GM23338 (cell line): ENCODE data around the gene SLC25A47. TPM values are rescaled to one million over a fixed set of nuclear protein-coding genes. Genes with fewer than 3 reads are reported as not detected.

Experiments used
- ATAC-seq: fragments of 200-7000 bp; cut with Tn5 transposase; 3 replicates; pipeline ENCODE4 v1.9.1; 2020
- DNase-seq: peaks from one replicate; pipeline ENCODE4 v3.0.0-alpha.2; 2015; ENCODE audit warnings: low spot score
- H2AFZ ChIP-seq: fragments of 200-600 bp; sonication (generic); 2 replicates; pipeline ENCODE4 v1.8.0; 2016; ENCODE audit warnings: antibody characterized with exemption, mild to moderate bottlenecking, moderate library complexity
- H3F3A ChIP-seq: fragments of 200-600 bp; sonication (generic); replicated peaks from 2 replicates; pipeline ENCODE4 v1.8.0; 2017; ENCODE audit warnings: antibody characterized with exemption, mixed run types, low read depth
- H3K27ac ChIP-seq: fragments of 200-600 bp; sonication (generic); 2 replicates; pipeline ENCODE4 v1.6.1; 2016; ENCODE audit warnings: low read depth
- H3K27me3 ChIP-seq: fragments of 200-600 bp; sonication (generic); 2 replicates; pipeline ENCODE4 v1.8.0; 2016; ENCODE audit warnings: mild to moderate bottlenecking, mixed run types, moderate library complexity; ENCODE audit not compliant: insufficient read depth
- H3K36me3 ChIP-seq: fragments of 200-600 bp; sonication (generic); 2 replicates; pipeline ENCODE4 v1.8.0; 2016; ENCODE audit warnings: mild to moderate bottlenecking; ENCODE audit not compliant: insufficient read depth
- H3K4me1 ChIP-seq: fragments of 200-600 bp; sonication (generic); 2 replicates; pipeline ENCODE4 v1.8.0; 2016; ENCODE audit warnings: mild to moderate bottlenecking, moderate library complexity; ENCODE audit not compliant: insufficient read depth
- H3K4me2 ChIP-seq: fragments of 200-600 bp; sonication (generic); 2 replicates; pipeline ENCODE4 v1.7.1; 2017; ENCODE audit warnings: mixed run types
- H3K4me3 ChIP-seq: fragments of 200-600 bp; sonication (generic); 2 replicates; pipeline ENCODE4 v1.6.1; 2016; ENCODE audit warnings: mixed run types
- H3K79me2 ChIP-seq: fragments of 200-600 bp; sonication (generic); replicated peaks from 2 replicates; pipeline ENCODE4 v1.8.0; 2017; ENCODE audit warnings: mild to moderate bottlenecking; ENCODE audit not compliant: insufficient read depth
- H3K9me2 ChIP-seq: fragments of 200-600 bp; sonication (generic); 2 replicates; pipeline ENCODE4 v1.8.0; 2017; ENCODE audit not compliant: insufficient read depth
- H4K20me1 ChIP-seq: fragments of 200-600 bp; sonication (generic); replicated peaks from 2 replicates; pipeline ENCODE4 v1.8.0; 2017; ENCODE audit warnings: mild to moderate bottlenecking; ENCODE audit not compliant: insufficient read depth
- H3K27ac Mint-ChIP-seq: 2 replicates; pipeline ENCODE4 v1.8.0; 2020; ENCODE audit warnings: inconsistent platforms, mild to moderate bottlenecking, moderate library complexity, mixed read lengths
- H3K27me3 Mint-ChIP-seq: 3 replicates; pipeline ENCODE4 v1.8.0; 2022; ENCODE audit warnings: low read depth, mild to moderate bottlenecking, moderate library complexity, mixed read lengths, inconsistent platforms; ENCODE audit not compliant: insufficient read depth, poor library complexity
- H3K36me3 Mint-ChIP-seq: 3 replicates; pipeline ENCODE4 v1.8.0; 2021; ENCODE audit warnings: low read depth, mild to moderate bottlenecking, inconsistent platforms, moderate library complexity, mixed read lengths
- H3K4me1 Mint-ChIP-seq: 3 replicates; pipeline ENCODE4 v1.8.0; 2020; ENCODE audit warnings: mild to moderate bottlenecking, inconsistent platforms, mixed read lengths
- H3K4me3 Mint-ChIP-seq: 3 replicates; pipeline ENCODE4 v1.8.0; 2021; ENCODE audit warnings: moderate library complexity, mild to moderate bottlenecking, inconsistent platforms, mixed read lengths
- H3K9me3 Mint-ChIP-seq: 3 replicates; pipeline ENCODE4 v1.8.0; 2020; ENCODE audit warnings: moderate library complexity, mild to moderate bottlenecking, inconsistent platforms, mixed read lengths
- CREB1 ChIP-seq: fragments of 250-450 bp; sonication (Bioruptor Pico); IDR thresholded peaks from 2 replicates; pipeline ENCODE4 v1.5.0; 2020; ENCODE audit warnings: low read depth, mild to moderate bottlenecking, moderate library complexity
- CTCF ChIP-seq, 2 experiments: fragments of 200-600 bp in 1 of 2; sonication (generic) in 1 of 2; conservative IDR thresholded peaks; 2 replicates each; pipeline versions ENCODE4 v1.5.1 to v1.6.1; 2016 to 2017; ENCODE audit warnings: antibody characterized with exemption in 2 of 2, low read depth in 2 of 2, mild to moderate bottlenecking in 2 of 2, moderate library complexity in 1 of 2
- ETS1 ChIP-seq: IDR thresholded peaks from 2 replicates; pipeline ENCODE4 v1.6.1; 2016; ENCODE audit warnings: antibody characterized with exemption
- EZH2 ChIP-seq: fragments of 200-600 bp; sonication (generic); IDR thresholded peaks from one replicate; pipeline ENCODE4 v1.8.0; 2017; ENCODE audit warnings: antibody characterized with exemption, mild to moderate bottlenecking, low read depth; ENCODE audit not compliant: unreplicated experiment
- EZH2phosphoT487 ChIP-seq: fragments of 200-600 bp; sonication (generic); IDR thresholded peaks from one replicate; pipeline ENCODE4 v1.8.1; 2018; ENCODE audit warnings: antibody characterized with exemption; ENCODE audit not compliant: unreplicated experiment
- JUNB ChIP-seq: IDR thresholded peaks from one replicate; pipeline ENCODE4 v1.6.1; 2016; ENCODE audit warnings: antibody characterized with exemption; ENCODE audit not compliant: unreplicated experiment
- NANOG ChIP-seq: IDR thresholded peaks from 2 replicates; pipeline ENCODE4 v1.6.1; 2016; ENCODE audit warnings: antibody characterized with exemption, borderline replicate concordance
- POLR2AphosphoS5 ChIP-seq: IDR thresholded peaks from 2 replicates; pipeline ENCODE4 v1.6.1; 2016; ENCODE audit warnings: antibody characterized with exemption, low read depth
- REST ChIP-seq: IDR thresholded peaks from one replicate; pipeline ENCODE4 v1.6.1; 2018; ENCODE audit warnings: antibody characterized with exemption; ENCODE audit not compliant: unreplicated experiment
- STAT1 ChIP-seq: IDR thresholded peaks from one replicate; pipeline ENCODE4 v1.6.1; 2016; ENCODE audit warnings: antibody characterized with exemption; ENCODE audit not compliant: unreplicated experiment
- ZNF114 ChIP-seq: fragments of 250-450 bp; sonication (Bioruptor Pico); IDR thresholded peaks from 2 replicates; pipeline ENCODE4 v1.5.0; 2020; ENCODE audit warnings: mild to moderate bottlenecking, moderate library complexity
- ZNF331 ChIP-seq: fragments of 250-450 bp; sonication (Bioruptor Pico); IDR thresholded peaks from 2 replicates; pipeline ENCODE4 v1.5.0; 2020; ENCODE audit warnings: low read depth, mild to moderate bottlenecking, moderate library complexity
- polyA plus RNA-seq: library from polyadenylated mRNA; unstranded; fragments of >200 nt; fragmentation: Nextera tagmentation; extraction: Ambion mirVana; gene quantifications from 2 replicates; pipeline ENCODE4 v1.2.1, GENCODE V29; 2016
- total RNA-seq: library from RNA; depleted of rRNA; stranded (reverse); fragments of >200 nt; shearing (Covaris generic); gene quantifications from 2 replicates; pipeline ENCODE4 v1.2.3, GENCODE V29; 2014
- TF ChIP-seq, protein P1 (sequence below): fragments of 250-450 bp; sonication (Bioruptor Pico); IDR thresholded peaks from 2 replicates; pipeline ENCODE4 v1.5.0; 2020; ENCODE audit warnings: mild to moderate bottlenecking, moderate library complexity

Gene SLC25A47
- total and polyA plus RNA-seq, 2 experiments from 2014 or later = not detected

GRCh38 chr14:100325958-100326357 lies 2.8 kb downstream of the SLC25A47 start:
- Mint-ChIP-seq H3K4me3 (no peak overlapping the region), H3K36me3 (no peaks in the 10 kb centered on the region), H3K27me3 (peaks cover 9% of the 10 kb centered on the region), H3K9me3 (no peaks in the 10 kb centered on the region), H3K4me1 (peaks cover 4% of the 10 kb centered on the region; the same call in 2 of the 3 replicates), H3K27ac (no peak overlapping the region)
- no peaks in the 10 kb centered on the region for H3K79me2 ChIP-seq
- no peak overlapping the region for H3K4me2 ChIP-seq
- H3F3A ChIP-seq = no peaks in the 10 kb centered on the region
- H3K27ac ChIP-seq = no peak overlapping the region
- H3K9me2 ChIP-seq = no peaks in the 10 kb centered on the region
- no peaks in the 10 kb centered on the region for H3K4me1 ChIP-seq
- H3K36me3 ChIP-seq = no peaks in the 10 kb centered on the region
- no peaks in the 10 kb centered on the region for H4K20me1 ChIP-seq
- no peak for ATAC-seq
- H2AFZ ChIP-seq = no peak overlapping the region
- H3K4me3 ChIP-seq = no peak overlapping the region
- TF ChIP-seq EZH2phosphoT487 = no peak
- TF ChIP-seq ZNF331 (CRISPR knock-in tag) = no peak
- TF ChIP-seq ETS1 = no peak
- TF ChIP-seq NANOG = no peak
- TF ChIP-seq REST = no peak
- TF ChIP-seq CTCF (conservative IDR thresholded peaks at IDR 0.05; ENCODE audit: low read depth in 2 of 2) = no peak
- no peak for TF ChIP-seq CREB1 (CRISPR knock-in tag)
- TF ChIP-seq EZH2 = no peak
- no peak for TF ChIP-seq ZNF114 (CRISPR knock-in tag)
- TF ChIP-seq STAT1 = no peak
- TF ChIP-seq, protein P1, sequence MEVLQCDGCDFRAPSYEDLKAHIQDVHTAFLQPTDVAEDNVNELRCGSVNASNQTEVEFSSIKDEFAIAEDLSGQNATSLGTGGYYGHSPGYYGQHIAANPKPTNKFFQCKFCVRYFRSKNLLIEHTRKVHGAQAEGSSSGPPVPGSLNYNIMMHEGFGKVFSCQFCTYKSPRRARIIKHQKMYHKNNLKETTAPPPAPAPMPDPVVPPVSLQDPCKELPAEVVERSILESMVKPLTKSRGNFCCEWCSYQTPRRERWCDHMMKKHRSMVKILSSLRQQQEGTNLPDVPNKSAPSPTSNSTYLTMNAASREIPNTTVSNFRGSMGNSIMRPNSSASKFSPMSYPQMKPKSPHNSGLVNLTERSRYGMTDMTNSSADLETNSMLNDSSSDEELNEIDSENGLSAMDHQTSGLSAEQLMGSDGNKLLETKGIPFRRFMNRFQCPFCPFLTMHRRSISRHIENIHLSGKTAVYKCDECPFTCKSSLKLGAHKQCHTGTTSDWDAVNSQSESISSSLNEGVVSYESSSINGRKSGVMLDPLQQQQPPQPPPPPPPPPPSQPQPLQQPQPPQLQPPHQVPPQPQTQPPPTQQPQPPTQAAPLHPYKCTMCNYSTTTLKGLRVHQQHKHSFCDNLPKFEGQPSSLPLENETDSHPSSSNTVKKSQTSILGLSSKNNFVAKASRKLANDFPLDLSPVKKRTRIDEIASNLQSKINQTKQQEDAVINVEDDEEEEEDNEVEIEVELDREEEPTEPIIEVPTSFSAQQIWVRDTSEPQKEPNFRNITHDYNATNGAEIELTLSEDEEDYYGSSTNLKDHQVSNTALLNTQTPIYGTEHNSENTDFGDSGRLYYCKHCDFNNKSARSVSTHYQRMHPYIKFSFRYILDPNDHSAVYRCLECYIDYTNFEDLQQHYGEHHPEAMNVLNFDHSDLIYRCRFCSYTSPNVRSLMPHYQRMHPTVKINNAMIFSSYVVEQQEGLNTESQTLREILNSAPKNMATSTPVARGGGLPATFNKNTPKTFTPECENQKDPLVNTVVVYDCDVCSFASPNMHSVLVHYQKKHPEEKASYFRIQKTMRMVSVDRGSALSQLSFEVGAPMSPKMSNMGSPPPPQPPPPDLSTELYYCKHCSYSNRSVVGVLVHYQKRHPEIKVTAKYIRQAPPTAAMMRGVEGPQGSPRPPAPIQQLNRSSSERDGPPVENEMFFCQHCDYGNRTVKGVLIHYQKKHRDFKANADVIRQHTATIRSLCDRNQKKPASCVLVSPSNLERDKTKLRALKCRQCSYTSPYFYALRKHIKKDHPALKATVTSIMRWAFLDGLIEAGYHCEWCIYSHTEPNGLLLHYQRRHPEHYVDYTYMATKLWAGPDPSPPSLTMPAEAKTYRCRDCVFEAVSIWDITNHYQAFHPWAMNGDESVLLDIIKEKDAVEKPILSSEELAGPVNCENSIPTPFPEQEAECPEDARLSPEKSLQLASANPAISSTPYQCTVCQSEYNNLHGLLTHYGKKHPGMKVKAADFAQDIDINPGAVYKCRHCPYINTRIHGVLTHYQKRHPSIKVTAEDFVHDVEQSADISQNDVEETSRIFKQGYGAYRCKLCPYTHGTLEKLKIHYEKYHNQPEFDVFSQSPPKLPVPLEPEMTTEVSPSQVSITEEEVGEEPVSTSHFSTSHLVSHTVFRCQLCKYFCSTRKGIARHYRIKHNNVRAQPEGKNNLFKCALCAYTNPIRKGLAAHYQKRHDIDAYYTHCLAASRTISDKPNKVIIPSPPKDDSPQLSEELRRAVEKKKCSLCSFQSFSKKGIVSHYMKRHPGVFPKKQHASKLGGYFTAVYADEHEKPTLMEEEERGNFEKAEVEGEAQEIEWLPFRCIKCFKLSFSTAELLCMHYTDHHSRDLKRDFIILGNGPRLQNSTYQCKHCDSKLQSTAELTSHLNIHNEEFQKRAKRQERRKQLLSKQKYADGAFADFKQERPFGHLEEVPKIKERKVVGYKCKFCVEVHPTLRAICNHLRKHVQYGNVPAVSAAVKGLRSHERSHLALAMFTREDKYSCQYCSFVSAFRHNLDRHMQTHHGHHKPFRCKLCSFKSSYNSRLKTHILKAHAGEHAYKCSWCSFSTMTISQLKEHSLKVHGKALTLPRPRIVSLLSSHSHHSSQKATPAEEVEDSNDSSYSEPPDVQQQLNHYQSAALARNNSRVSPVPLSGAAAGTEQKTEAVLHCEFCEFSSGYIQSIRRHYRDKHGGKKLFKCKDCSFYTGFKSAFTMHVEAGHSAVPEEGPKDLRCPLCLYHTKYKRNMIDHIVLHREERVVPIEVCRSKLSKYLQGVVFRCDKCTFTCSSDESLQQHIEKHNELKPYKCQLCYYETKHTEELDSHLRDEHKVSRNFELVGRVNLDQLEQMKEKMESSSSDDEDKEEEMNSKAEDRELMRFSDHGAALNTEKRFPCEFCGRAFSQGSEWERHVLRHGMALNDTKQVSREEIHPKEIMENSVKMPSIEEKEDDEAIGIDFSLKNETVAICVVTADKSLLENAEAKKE = no peak
- no peak for TF ChIP-seq POLR2AphosphoS5
- TF ChIP-seq JUNB = no peak
- no peaks in the 10 kb centered on the region for H3K27me3 ChIP-seq
- DNase-seq = no peak
